ENCODE data around the gene SSH2. TPM values are rescaled to one million over a fixed set of nuclear protein-coding genes. Genes with fewer than 3 reads are reported as not detected.

The SSH2 gene
- total RNA-seq, 2 experiments from 2014 or later: 37.5 to 43.5 TPM

- H3K27me3 Mint-ChIP-seq: no peaks in the 10 kb centered on the region
- H3K9me3 Mint-ChIP-seq: no peaks in the 10 kb centered on the region
- POLR2A ChIA-PET: interaction anchor here (0.6 to 4.1 kb wide), 20 partner anchors 10 to 833 kb away, joined by 3 to 36 read pairs (median 6); partner anchors contain the start of gene SSH2
- peaks cover 29% of the 10 kb centered on the region for H3K4me1 Mint-ChIP-seq (ENCODE audit: low read depth)
- DNase-seq (peak; percentile 96), ATAC-seq (peak; percentile 94)
- TF ChIP-seq CTCF (IDR thresholded peaks at IDR 0.05): no peak
- peak overlapping the region; percentile 94 for H3K27ac Mint-ChIP-seq
- CTCF ChIA-PET: interaction anchor here (1.0 to 2.5 kb wide), 7 partner anchors 18 to 391 kb away, joined by 3 to 10 read pairs (median 7); no protein-coding TSS in a partner anchor
- intact Hi-C loops (cut with micrococcal nuclease): loop anchor here (2.0 to 5.0 kb wide), 4 partner anchors 39 to 119 kb away; no protein-coding TSS in a partner anchor
- H3K36me3 Mint-ChIP-seq (ENCODE audit: low read depth): peaks cover 25% of the 10 kb centered on the region
- H3K4me3 Mint-ChIP-seq: peak overlapping the region; percentile 96
Measured at GRCh38 chr17:29761040-29761761, 168.8 kb downstream of the SSH2 start.

GRCh38 chr17:29760279-29761039 is 169.6 kb downstream of the SSH2 start:
- ChIA-PET POLR2A (interaction anchor here (0.6 to 4.1 kb wide), 30 partner anchors 8 to 832 kb away, joined by 3 to 36 read pairs (median 5); partner anchors contain the start of gene SSH2), CTCF (interaction anchor here (0.7 to 2.5 kb wide), 14 partner anchors 10 to 391 kb away, joined by 3 to 10 read pairs (median 4); no protein-coding TSS in a partner anchor)
- peak; percentile 74 for DNase-seq
- H3K27ac Mint-ChIP-seq: peak overlapping the region; percentile 94
- H3K36me3 Mint-ChIP-seq (ENCODE audit: low read depth): peaks cover 26% of the 10 kb centered on the region
- H3K4me3 Mint-ChIP-seq: peak overlapping the region; percentile 96
- no peak for TF ChIP-seq CTCF (IDR thresholded peaks at IDR 0.05)
- ATAC-seq: peak; percentile 40
- no peaks in the 10 kb centered on the region for H3K9me3 Mint-ChIP-seq
- peaks cover 29% of the 10 kb centered on the region for H3K4me1 Mint-ChIP-seq (ENCODE audit: low read depth)
- H3K27me3 Mint-ChIP-seq: no peaks in the 10 kb centered on the region
- intact Hi-C loops (cut with micrococcal nuclease): loop anchor here (2.0 to 5.0 kb wide), 4 partner anchors 38 to 118 kb away; no protein-coding TSS in a partner anchor

- CTCF ChIA-PET: interaction anchor here (0.6 to 2.2 kb wide), 3 partner anchors 105 to 142 kb away, joined by 3 to 6 read pairs (median 3); no protein-coding TSS in a partner anchor
- TF ChIP-seq CTCF (IDR thresholded peaks at IDR 0.05): no peak
- intact Hi-C loops (cut with micrococcal nuclease): no loop called here
- peak overlapping the region; percentile 56 for H3K4me3 Mint-ChIP-seq
- peak overlapping the region; percentile 73 for H3K27ac Mint-ChIP-seq
- POLR2A ChIA-PET: interaction anchor here (0.6 to 4.1 kb wide), 3 partner anchors 52 to 748 kb away, joined by 3 to 36 read pairs (median 5); no protein-coding TSS in a partner anchor
- H3K27me3 Mint-ChIP-seq: no peaks in the 10 kb centered on the region
- ATAC-seq (no peak), DNase-seq (no peak)
- peaks cover 35% of the 10 kb centered on the region for H3K36me3 Mint-ChIP-seq (ENCODE audit: low read depth)
- H3K9me3 Mint-ChIP-seq: no peaks in the 10 kb centered on the region
- H3K4me1 Mint-ChIP-seq (ENCODE audit: low read depth): peaks cover 41% of the 10 kb centered on the region
Measured at GRCh38 chr17:29758255-29758654, 171.8 kb downstream of the SSH2 start.

- no peak for ATAC-seq
- TF ChIP-seq CTCF (IDR thresholded peaks at IDR 0.05): no peak
- intact Hi-C loops (cut with micrococcal nuclease): no loop called here
- ChIA-PET CTCF (interaction anchor here (0.6 to 2.2 kb wide), 4 partner anchors 23 to 141 kb away, joined by 3 to 6 read pairs (median 4); no protein-coding TSS in a partner anchor), POLR2A (interaction anchor here (0.6 to 2.3 kb wide), 4 partner anchors 35 to 748 kb away, joined by 3 to 7 read pairs (median 4); no protein-coding TSS in a partner anchor)
- Mint-ChIP-seq H3K36me3 (ENCODE audit: low read depth) (peaks cover 40% of the 10 kb centered on the region), H3K27me3 (no peaks in the 10 kb centered on the region), H3K27ac (peak overlapping the region; percentile 73), H3K4me3 (peak overlapping the region; percentile 56), H3K9me3 (no peaks in the 10 kb centered on the region), H3K4me1 (ENCODE audit: low read depth) (peaks cover 41% of the 10 kb centered on the region)
- peak; percentile 37 for DNase-seq
Measured at GRCh38 chr17:29757788-29758187, 172.2 kb downstream of the SSH2 start.
